ENCODE measurements around the gene CNOT3.

DNA sequence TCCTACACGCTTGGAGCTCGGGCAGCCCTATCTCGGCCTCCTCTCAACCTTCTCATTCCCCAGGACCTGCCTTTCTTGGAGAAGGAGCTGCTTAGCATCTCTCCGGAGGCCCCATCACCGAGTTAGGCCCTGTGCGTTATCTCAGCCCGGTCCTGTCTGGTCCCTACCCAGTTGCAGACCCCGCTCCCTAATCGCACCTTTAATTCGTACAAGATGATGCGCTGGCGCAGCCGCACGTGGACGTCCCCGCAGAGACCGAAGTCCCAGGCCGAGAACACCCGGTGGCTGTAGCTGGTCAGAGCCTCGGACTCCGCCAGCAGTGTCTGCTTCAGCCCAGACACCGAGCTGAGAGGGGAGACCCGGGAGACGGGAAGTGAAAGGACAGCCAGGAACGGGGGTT lies 27.7 kb downstream of the CNOT3 start:
- TF ChIP-seq, protein P1, sequence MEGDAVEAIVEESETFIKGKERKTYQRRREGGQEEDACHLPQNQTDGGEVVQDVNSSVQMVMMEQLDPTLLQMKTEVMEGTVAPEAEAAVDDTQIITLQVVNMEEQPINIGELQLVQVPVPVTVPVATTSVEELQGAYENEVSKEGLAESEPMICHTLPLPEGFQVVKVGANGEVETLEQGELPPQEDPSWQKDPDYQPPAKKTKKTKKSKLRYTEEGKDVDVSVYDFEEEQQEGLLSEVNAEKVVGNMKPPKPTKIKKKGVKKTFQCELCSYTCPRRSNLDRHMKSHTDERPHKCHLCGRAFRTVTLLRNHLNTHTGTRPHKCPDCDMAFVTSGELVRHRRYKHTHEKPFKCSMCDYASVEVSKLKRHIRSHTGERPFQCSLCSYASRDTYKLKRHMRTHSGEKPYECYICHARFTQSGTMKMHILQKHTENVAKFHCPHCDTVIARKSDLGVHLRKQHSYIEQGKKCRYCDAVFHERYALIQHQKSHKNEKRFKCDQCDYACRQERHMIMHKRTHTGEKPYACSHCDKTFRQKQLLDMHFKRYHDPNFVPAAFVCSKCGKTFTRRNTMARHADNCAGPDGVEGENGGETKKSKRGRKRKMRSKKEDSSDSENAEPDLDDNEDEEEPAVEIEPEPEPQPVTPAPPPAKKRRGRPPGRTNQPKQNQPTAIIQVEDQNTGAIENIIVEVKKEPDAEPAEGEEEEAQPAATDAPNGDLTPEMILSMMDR (conservative IDR thresholded peaks at IDR 0.05; ENCODE audit: low read depth in 2 of 2), result no peak
- no peak for TF ChIP-seq POLR2AphosphoS5 (IDR thresholded peaks at IDR 0.05; ENCODE audit: low read depth)
- TF ChIP-seq, protein P2, sequence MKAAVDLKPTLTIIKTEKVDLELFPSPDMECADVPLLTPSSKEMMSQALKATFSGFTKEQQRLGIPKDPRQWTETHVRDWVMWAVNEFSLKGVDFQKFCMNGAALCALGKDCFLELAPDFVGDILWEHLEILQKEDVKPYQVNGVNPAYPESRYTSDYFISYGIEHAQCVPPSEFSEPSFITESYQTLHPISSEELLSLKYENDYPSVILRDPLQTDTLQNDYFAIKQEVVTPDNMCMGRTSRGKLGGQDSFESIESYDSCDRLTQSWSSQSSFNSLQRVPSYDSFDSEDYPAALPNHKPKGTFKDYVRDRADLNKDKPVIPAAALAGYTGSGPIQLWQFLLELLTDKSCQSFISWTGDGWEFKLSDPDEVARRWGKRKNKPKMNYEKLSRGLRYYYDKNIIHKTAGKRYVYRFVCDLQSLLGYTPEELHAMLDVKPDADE (IDR thresholded peaks at IDR 0.05), result no peak
- no peak for TF ChIP-seq EZH2 (IDR thresholded peaks at IDR 0.05; ENCODE audit: low read depth, unreplicated experiment)
- TF ChIP-seq EZH2phosphoT487 (IDR thresholded peaks at IDR 0.05; ENCODE audit: unreplicated experiment), result no peak
- TF ChIP-seq, protein P3, sequence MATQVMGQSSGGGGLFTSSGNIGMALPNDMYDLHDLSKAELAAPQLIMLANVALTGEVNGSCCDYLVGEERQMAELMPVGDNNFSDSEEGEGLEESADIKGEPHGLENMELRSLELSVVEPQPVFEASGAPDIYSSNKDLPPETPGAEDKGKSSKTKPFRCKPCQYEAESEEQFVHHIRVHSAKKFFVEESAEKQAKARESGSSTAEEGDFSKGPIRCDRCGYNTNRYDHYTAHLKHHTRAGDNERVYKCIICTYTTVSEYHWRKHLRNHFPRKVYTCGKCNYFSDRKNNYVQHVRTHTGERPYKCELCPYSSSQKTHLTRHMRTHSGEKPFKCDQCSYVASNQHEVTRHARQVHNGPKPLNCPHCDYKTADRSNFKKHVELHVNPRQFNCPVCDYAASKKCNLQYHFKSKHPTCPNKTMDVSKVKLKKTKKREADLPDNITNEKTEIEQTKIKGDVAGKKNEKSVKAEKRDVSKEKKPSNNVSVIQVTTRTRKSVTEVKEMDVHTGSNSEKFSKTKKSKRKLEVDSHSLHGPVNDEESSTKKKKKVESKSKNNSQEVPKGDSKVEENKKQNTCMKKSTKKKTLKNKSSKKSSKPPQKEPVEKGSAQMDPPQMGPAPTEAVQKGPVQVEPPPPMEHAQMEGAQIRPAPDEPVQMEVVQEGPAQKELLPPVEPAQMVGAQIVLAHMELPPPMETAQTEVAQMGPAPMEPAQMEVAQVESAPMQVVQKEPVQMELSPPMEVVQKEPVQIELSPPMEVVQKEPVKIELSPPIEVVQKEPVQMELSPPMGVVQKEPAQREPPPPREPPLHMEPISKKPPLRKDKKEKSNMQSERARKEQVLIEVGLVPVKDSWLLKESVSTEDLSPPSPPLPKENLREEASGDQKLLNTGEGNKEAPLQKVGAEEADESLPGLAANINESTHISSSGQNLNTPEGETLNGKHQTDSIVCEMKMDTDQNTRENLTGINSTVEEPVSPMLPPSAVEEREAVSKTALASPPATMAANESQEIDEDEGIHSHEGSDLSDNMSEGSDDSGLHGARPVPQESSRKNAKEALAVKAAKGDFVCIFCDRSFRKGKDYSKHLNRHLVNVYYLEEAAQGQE (IDR thresholded peaks at IDR 0.05; ENCODE audit: unreplicated experiment), result no peak
